Loucy (cell line): Measurements from ENCODE around the gene FREM1.

Experiments
- H2AFZ ChIP-seq: fragments of 200-600 bp; sonication (generic); 2 replicates; pipeline ENCODE4 v1.6.0; 2016; ENCODE audit warnings: antibody characterized with exemption, mild to moderate bottlenecking, low read length, moderate library complexity
- H3F3A ChIP-seq: fragments of 200-600 bp; 2 replicates; pipeline ENCODE4 v1.6.0; 2016; ENCODE audit warnings: antibody characterized with exemption, low read depth, mild to moderate bottlenecking
- H3K27me3 ChIP-seq: fragments of 200-600 bp; sonication (generic); 2 replicates; pipeline ENCODE4 v1.6.1; 2014; ENCODE audit warnings: low read length, mild to moderate bottlenecking; ENCODE audit not compliant: insufficient read depth, poor library complexity, severe bottlenecking
- H3K36me3 ChIP-seq: fragments of 200-600 bp; sonication (generic); 2 replicates; pipeline ENCODE4 v1.6.1; 2016; ENCODE audit warnings: low read length; ENCODE audit not compliant: insufficient read depth
- H3K4me1 ChIP-seq: fragments of 200-600 bp; sonication (generic); 2 replicates; pipeline ENCODE4 v1.5.1; 2014; ENCODE audit warnings: low read length, mild to moderate bottlenecking; ENCODE audit not compliant: insufficient read depth, poor library complexity, severe bottlenecking
- H3K4me2 ChIP-seq: fragments of 200-600 bp; sonication (generic); 2 replicates; pipeline ENCODE4 v1.6.0; 2014; ENCODE audit warnings: antibody characterized with exemption, low read length, low read depth, mild to moderate bottlenecking; ENCODE audit not compliant: poor library complexity, severe bottlenecking
- H3K4me3 ChIP-seq: fragments of 200-600 bp; sonication (generic); 2 replicates; pipeline ENCODE4 v1.5.1; 2014; ENCODE audit warnings: low read length, mild to moderate bottlenecking, mixed read lengths; ENCODE audit not compliant: poor library complexity, severe bottlenecking
- H3K79me2 ChIP-seq: fragments of 200-600 bp; sonication (generic); 2 replicates; pipeline ENCODE4 v1.6.1; 2014; ENCODE audit warnings: low read length; ENCODE audit not compliant: insufficient read depth
- H3K9ac ChIP-seq: fragments of 200-600 bp; sonication (generic); 2 replicates; pipeline ENCODE4 v1.6.0; 2014; ENCODE audit warnings: mild to moderate bottlenecking, low read depth, low read length, moderate library complexity; ENCODE audit not compliant: poor library complexity, severe bottlenecking
- H3K9me2 ChIP-seq: fragments of 200-600 bp; sonication (generic); replicated peaks from 2 replicates; pipeline ENCODE4 v1.6.1; 2016; ENCODE audit warnings: low read depth, low read length, mixed read lengths
- H3K9me3 ChIP-seq: fragments of 200-600 bp; sonication (generic); 2 replicates; pipeline ENCODE4 v1.6.1; 2014; ENCODE audit warnings: mild to moderate bottlenecking, antibody characterized with exemption, low read length, low read depth; ENCODE audit not compliant: insufficient read depth
- H4K20me1 ChIP-seq: fragments of 200-600 bp; sonication (generic); 2 replicates; pipeline ENCODE4 v1.6.0; 2014; ENCODE audit warnings: antibody characterized with exemption, low read length, mild to moderate bottlenecking; ENCODE audit not compliant: insufficient read depth, poor library complexity, severe bottlenecking
- EZH2phosphoT487 ChIP-seq: fragments of 200-600 bp; IDR thresholded peaks from 2 replicates; pipeline ENCODE4 v1.6.1; 2018; ENCODE audit warnings: antibody characterized with exemption, mild to moderate bottlenecking, moderate library complexity, borderline replicate concordance
- TF ChIP-seq, protein P1 (sequence below): fragments of 200-600 bp; sonication (generic); conservative IDR thresholded peaks from 2 replicates; pipeline ENCODE4 v1.5.1; 2014; ENCODE audit warnings: mild to moderate bottlenecking, antibody characterized with exemption, low read length

FREM1 gene

DNA sequence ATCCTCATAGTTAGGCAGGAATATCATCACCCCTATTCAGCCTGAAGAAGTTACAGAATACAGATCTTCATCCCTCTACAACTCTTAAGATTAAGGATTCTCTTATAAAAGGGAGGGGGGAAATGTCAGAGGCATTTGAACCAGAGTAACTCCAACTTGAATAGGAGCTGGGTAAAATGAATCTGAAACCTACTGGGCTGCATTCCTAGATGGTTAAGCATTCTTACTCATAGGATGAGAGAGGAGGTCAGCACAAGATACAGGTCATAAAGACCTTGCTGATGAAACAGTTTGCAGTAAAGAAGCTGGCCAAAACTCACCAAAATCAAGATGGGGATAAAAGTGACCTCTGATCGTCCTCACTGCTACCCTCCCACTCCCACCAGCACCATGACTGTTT is 14.4 kb downstream of the FREM1 start:
- H2AFZ ChIP-seq, result no peak overlapping the region
- H3K9ac ChIP-seq, result no peak overlapping the region
- no peaks in the 10 kb centered on the region for H4K20me1 ChIP-seq
- H3K4me2 ChIP-seq, result no peak overlapping the region
- H3K27me3 ChIP-seq, result no peaks in the 10 kb centered on the region
- no peak for TF ChIP-seq EZH2phosphoT487
- TF ChIP-seq, protein P1, sequence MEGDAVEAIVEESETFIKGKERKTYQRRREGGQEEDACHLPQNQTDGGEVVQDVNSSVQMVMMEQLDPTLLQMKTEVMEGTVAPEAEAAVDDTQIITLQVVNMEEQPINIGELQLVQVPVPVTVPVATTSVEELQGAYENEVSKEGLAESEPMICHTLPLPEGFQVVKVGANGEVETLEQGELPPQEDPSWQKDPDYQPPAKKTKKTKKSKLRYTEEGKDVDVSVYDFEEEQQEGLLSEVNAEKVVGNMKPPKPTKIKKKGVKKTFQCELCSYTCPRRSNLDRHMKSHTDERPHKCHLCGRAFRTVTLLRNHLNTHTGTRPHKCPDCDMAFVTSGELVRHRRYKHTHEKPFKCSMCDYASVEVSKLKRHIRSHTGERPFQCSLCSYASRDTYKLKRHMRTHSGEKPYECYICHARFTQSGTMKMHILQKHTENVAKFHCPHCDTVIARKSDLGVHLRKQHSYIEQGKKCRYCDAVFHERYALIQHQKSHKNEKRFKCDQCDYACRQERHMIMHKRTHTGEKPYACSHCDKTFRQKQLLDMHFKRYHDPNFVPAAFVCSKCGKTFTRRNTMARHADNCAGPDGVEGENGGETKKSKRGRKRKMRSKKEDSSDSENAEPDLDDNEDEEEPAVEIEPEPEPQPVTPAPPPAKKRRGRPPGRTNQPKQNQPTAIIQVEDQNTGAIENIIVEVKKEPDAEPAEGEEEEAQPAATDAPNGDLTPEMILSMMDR, result no peak
- no peaks in the 10 kb centered on the region for H3K36me3 ChIP-seq
- H3K4me3 ChIP-seq, result no peak overlapping the region
- H3F3A ChIP-seq, result no peaks in the 10 kb centered on the region
- H3K9me3 ChIP-seq, result no peaks in the 10 kb centered on the region
- H3K79me2 ChIP-seq, result no peaks in the 10 kb centered on the region
- H3K4me1 ChIP-seq, result no peaks in the 10 kb centered on the region
- H3K9me2 ChIP-seq, result no peaks in the 10 kb centered on the region

DNA sequence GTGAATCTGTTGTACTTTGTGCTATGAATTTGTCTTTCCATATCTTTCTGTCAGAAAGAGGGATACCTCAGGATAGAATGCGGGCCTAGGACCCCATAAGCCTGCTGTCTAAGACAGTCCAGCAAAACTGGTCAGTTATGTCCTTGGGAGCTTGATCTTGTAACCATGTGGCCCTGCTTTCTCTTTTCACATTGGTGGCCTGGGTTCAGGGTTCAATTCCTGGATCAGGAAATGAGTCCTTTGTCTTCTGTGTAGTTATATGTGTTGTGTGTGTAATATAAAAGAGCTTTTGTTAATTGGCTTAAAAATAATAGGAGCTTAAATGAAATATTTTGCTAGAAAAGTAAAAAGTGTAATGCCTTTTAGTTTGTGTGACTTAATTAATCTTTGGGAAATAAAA is 16.9 kb downstream of the FREM1 start:
- Histone ChIP-seq H3K9ac (no peak overlapping the region), H4K20me1 (no peaks in the 10 kb centered on the region), H2AFZ (no peak overlapping the region), H3K36me3 (no peaks in the 10 kb centered on the region), H3K9me2 (no peaks in the 10 kb centered on the region), H3K79me2 (no peaks in the 10 kb centered on the region), H3F3A (no peaks in the 10 kb centered on the region), H3K4me3 (no peak overlapping the region), H3K4me1 (no peaks in the 10 kb centered on the region), H3K27me3 (no peaks in the 10 kb centered on the region), H3K9me3 (no peaks in the 10 kb centered on the region), H3K4me2 (no peak overlapping the region)
- TF ChIP-seq, protein P1, result no peak
- TF ChIP-seq EZH2phosphoT487, result no peak

DNA sequence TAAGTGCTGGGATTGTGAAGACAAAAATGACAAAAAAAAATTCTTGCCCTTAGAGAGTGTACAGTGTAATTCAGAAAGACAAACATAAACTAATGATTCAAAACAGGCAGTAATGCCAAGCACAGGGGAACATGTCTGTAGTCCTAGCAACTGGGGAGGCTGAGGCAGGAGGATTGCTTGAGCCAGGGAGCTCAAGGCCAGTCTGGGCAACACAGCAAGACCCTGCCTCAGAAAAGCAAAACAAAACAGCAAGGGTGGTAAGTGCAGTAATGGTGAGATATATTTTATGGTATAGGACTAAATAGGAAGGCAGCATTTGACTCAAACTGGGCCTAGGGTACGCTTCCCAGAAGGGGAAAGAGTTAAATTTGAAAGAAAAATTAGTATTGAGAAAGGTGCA is 18.9 kb downstream of the FREM1 start:
- no peaks in the 10 kb centered on the region for H3K36me3 ChIP-seq
- H3K9ac ChIP-seq, result no peak overlapping the region
- H3K9me3 ChIP-seq, result no peaks in the 10 kb centered on the region
- no peak overlapping the region for H2AFZ ChIP-seq
- no peaks in the 10 kb centered on the region for H4K20me1 ChIP-seq
- no peak overlapping the region for H3K4me2 ChIP-seq
- H3K4me3 ChIP-seq, result no peak overlapping the region
- H3K4me1 ChIP-seq, result no peaks in the 10 kb centered on the region
- no peaks in the 10 kb centered on the region for H3K9me2 ChIP-seq
- no peaks in the 10 kb centered on the region for H3F3A ChIP-seq
- no peaks in the 10 kb centered on the region for H3K27me3 ChIP-seq
- H3K79me2 ChIP-seq, result no peaks in the 10 kb centered on the region
- TF ChIP-seq EZH2phosphoT487, result no peak
- TF ChIP-seq, protein P1, result no peak
